ENCODE data around the gene LPIN2. TPM values are rescaled to one million over a fixed set of nuclear protein-coding genes. Genes with fewer than 3 reads are reported as not detected.

The LPIN2 gene
- total and polyA plus RNA-seq, 12 donors = 1.9 to 15.9 (median 7.6) TPM

GRCh38 chr18:3048121-3048520 is 35.2 kb upstream of the LPIN2 start:
- H3K4me1 ChIP-seq = peaks cover 0 to 20% (median 0%) of the 10 kb centered on the region in 9 donors
- no peak overlapping the region for H3K27ac ChIP-seq
- H3K36me3 ChIP-seq = no peaks in the 10 kb centered on the region
- H3K4me3 ChIP-seq = no peak overlapping the region
- no peaks in the 10 kb centered on the region for H3K27me3 ChIP-seq
- TF ChIP-seq, protein P1, sequence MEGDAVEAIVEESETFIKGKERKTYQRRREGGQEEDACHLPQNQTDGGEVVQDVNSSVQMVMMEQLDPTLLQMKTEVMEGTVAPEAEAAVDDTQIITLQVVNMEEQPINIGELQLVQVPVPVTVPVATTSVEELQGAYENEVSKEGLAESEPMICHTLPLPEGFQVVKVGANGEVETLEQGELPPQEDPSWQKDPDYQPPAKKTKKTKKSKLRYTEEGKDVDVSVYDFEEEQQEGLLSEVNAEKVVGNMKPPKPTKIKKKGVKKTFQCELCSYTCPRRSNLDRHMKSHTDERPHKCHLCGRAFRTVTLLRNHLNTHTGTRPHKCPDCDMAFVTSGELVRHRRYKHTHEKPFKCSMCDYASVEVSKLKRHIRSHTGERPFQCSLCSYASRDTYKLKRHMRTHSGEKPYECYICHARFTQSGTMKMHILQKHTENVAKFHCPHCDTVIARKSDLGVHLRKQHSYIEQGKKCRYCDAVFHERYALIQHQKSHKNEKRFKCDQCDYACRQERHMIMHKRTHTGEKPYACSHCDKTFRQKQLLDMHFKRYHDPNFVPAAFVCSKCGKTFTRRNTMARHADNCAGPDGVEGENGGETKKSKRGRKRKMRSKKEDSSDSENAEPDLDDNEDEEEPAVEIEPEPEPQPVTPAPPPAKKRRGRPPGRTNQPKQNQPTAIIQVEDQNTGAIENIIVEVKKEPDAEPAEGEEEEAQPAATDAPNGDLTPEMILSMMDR (IDR thresholded peaks at IDR 0.05) = no peak
- ATAC-seq (no peak), DNase-seq (no peak)
- H3K9me3 ChIP-seq = no peaks in the 10 kb centered on the region
- intact Hi-C loops (cut with DNase I) = no loop called here
- 42 to 44% methylated on average over 6 of the region's 6 CpGs for WGBS, 2 donors

- WGBS, 2 donors = 83 to 85% methylated on average over 4 of the region's 4 CpGs
- intact Hi-C loops (cut with DNase I) = no loop called here
- H3K27me3 ChIP-seq = no peaks in the 10 kb centered on the region
- DNase-seq (no peak), ATAC-seq (no peak)
- H3K9me3 ChIP-seq = no peaks in the 10 kb centered on the region
- H3K27ac ChIP-seq = no peak overlapping the region
- H3K36me3 ChIP-seq = no peaks in the 10 kb centered on the region
- H3K4me1 ChIP-seq = peaks cover 0 to 12% (median 0%) of the 10 kb centered on the region in 9 donors
- no peak overlapping the region for H3K4me3 ChIP-seq
- TF ChIP-seq, protein P1 (IDR thresholded peaks at IDR 0.05) = no peak
Measured at GRCh38 chr18:3046216-3046808, 33.4 kb upstream of the LPIN2 start.

GRCh38 chr18:3044931-3045698 is 32.2 kb upstream of the LPIN2 start:
- H3K36me3 ChIP-seq = no peaks in the 10 kb centered on the region
- peak in 2 of 8 donors; percentile 20 to 55 for ATAC-seq
- H3K4me1 ChIP-seq = peaks cover 0 to 12% (median 0%) of the 10 kb centered on the region in 9 donors
- intact Hi-C loops (cut with DNase I) = no loop called here
- peak in 1 of 2 donors; percentile 33 for DNase-seq
- H3K4me3 ChIP-seq = no peak overlapping the region
- WGBS, 2 donors = 57 to 59% methylated on average over 12 of the region's 12 CpGs
- no peaks in the 10 kb centered on the region for H3K27me3 ChIP-seq
- TF ChIP-seq, protein P1 (IDR thresholded peaks at IDR 0.05) = no peak
- H3K9me3 ChIP-seq = no peaks in the 10 kb centered on the region
- no peak overlapping the region for H3K27ac ChIP-seq

- ATAC-seq = no peak
- H3K27ac ChIP-seq = no peak overlapping the region
- H3K27me3 ChIP-seq = no peaks in the 10 kb centered on the region
- peaks cover 0 to 17% (median 0%) of the 10 kb centered on the region in 9 donors for H3K4me1 ChIP-seq
- H3K36me3 ChIP-seq = no peaks in the 10 kb centered on the region
- H3K4me3 ChIP-seq = no peak overlapping the region
- no peaks in the 10 kb centered on the region for H3K9me3 ChIP-seq
- intact Hi-C loops (cut with DNase I) = no loop called here
- DNase-seq = no peak
- 92 to 94% methylated on average over 2 of the region's 2 CpGs for WGBS, 2 donors
- TF ChIP-seq, protein P1 (IDR thresholded peaks at IDR 0.05) = no peak
Measured at GRCh38 chr18:3042379-3042778, 29.4 kb upstream of the LPIN2 start.
